ENCODE measurements around the gene MFSD11.
"Not testable (repeated sequence)": the region's sequence is repeated elsewhere in the genome, so short reads cannot be mapped to it uniquely, and the experiment has no call there.

Gene MFSD11

DNA sequence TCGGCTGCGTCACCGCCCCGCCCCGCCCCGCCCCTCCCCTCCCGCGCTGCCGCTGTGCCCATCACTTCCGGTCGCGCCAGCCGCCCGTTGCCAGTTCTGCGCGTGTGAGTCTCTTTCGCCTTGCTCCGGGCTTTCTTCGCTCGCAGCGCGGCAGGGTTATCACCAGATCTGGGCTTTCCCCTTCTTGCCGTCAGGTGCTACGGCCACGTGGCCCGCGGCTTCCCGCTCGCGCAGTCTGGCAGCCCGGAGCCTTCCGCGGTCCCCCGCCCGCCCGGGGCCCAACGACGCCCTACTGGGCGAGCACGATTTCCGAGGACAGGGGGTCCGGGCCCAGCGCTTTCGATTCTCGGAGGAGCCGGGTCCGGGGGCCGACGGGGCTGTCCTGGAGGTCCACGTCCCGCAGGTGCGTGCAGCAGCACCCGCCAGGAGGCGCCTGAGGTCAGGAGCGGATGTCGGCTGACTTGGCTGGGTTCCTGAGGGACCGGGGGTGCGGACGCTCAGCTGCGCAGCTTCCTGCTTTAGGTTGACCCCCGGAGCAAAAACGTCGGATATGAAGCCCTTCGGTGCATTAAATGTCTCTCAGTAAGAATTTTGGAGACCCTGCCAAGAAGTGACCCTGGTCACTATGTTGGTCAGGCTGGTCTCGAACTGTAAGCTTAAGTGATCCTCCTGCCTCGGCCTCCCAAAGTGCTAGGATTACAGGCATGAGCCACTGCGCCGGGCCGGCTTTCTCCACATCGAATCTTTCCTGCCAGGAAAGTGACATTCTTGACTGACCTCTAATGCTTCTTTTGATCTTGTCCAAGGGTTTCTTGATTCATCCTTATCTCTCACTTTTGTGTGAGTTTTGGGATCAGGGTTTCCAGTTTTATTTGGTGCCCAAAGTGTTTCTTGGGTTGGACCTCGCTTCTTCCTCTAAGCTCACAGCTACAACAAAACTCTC, 10.9 kb upstream of the MFSD11 start, which contains the start of gene METTL23:
Gene METTL23 (plus strand): TSS at position 64 of the 943 bp plus-strand sequence. CDS start 2,872 bp downstream, outside the sequence.
- H3K27ac ChIP-seq (replicated peaks), result peak within 1 kb of the TSS; percentile 100
- peak in 1 of 2 experiments; percentile 82 for DNase-seq (ENCODE audit: low read depth in 1 of 2, low spot score in 1 of 2)
- H3K27me3 ChIP-seq (ENCODE audit: insufficient read depth, poor library complexity, severe bottlenecking), result no peaks in the 10 kb centered on the region
- H3K4me3 ChIP-seq (replicated peaks; ENCODE audit: insufficient read depth, low read length), result peak within 1 kb of the TSS; percentile 82
- TF ChIP-seq SPI1 (IDR thresholded peaks at IDR 0.05; ENCODE audit: borderline replicate concordance, low read depth) (no peak), POLR2AphosphoS5 (IDR thresholded peaks at IDR 0.05; ENCODE audit: low read depth) (peak; percentile 87), GABPA (IDR thresholded peaks at IDR 0.05; ENCODE audit: low read depth) (peak; percentile 59; the same call in 1 of the 2 replicates)
- TF ChIP-seq, protein P1, sequence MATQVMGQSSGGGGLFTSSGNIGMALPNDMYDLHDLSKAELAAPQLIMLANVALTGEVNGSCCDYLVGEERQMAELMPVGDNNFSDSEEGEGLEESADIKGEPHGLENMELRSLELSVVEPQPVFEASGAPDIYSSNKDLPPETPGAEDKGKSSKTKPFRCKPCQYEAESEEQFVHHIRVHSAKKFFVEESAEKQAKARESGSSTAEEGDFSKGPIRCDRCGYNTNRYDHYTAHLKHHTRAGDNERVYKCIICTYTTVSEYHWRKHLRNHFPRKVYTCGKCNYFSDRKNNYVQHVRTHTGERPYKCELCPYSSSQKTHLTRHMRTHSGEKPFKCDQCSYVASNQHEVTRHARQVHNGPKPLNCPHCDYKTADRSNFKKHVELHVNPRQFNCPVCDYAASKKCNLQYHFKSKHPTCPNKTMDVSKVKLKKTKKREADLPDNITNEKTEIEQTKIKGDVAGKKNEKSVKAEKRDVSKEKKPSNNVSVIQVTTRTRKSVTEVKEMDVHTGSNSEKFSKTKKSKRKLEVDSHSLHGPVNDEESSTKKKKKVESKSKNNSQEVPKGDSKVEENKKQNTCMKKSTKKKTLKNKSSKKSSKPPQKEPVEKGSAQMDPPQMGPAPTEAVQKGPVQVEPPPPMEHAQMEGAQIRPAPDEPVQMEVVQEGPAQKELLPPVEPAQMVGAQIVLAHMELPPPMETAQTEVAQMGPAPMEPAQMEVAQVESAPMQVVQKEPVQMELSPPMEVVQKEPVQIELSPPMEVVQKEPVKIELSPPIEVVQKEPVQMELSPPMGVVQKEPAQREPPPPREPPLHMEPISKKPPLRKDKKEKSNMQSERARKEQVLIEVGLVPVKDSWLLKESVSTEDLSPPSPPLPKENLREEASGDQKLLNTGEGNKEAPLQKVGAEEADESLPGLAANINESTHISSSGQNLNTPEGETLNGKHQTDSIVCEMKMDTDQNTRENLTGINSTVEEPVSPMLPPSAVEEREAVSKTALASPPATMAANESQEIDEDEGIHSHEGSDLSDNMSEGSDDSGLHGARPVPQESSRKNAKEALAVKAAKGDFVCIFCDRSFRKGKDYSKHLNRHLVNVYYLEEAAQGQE (IDR thresholded peaks at IDR 0.05; ENCODE audit: insufficient replicate concordance, low read depth), result peak; percentile 32
- TF ChIP-seq, protein P2, sequence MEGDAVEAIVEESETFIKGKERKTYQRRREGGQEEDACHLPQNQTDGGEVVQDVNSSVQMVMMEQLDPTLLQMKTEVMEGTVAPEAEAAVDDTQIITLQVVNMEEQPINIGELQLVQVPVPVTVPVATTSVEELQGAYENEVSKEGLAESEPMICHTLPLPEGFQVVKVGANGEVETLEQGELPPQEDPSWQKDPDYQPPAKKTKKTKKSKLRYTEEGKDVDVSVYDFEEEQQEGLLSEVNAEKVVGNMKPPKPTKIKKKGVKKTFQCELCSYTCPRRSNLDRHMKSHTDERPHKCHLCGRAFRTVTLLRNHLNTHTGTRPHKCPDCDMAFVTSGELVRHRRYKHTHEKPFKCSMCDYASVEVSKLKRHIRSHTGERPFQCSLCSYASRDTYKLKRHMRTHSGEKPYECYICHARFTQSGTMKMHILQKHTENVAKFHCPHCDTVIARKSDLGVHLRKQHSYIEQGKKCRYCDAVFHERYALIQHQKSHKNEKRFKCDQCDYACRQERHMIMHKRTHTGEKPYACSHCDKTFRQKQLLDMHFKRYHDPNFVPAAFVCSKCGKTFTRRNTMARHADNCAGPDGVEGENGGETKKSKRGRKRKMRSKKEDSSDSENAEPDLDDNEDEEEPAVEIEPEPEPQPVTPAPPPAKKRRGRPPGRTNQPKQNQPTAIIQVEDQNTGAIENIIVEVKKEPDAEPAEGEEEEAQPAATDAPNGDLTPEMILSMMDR (IDR thresholded peaks at IDR 0.05; ENCODE audit: insufficient read depth, low read length), result peak; percentile 53

GRCh38 chr17:76727745-76728456, 10.0 kb upstream of the MFSD11 start:
- TF ChIP-seq POLR2AphosphoS5 (IDR thresholded peaks at IDR 0.05; ENCODE audit: low read depth), result no peak
- TF ChIP-seq, protein P2 (IDR thresholded peaks at IDR 0.05; ENCODE audit: insufficient read depth, low read length), result no peak
- TF ChIP-seq GABPA (IDR thresholded peaks at IDR 0.05; ENCODE audit: low read depth), result no peak
- TF ChIP-seq SPI1 (IDR thresholded peaks at IDR 0.05; ENCODE audit: borderline replicate concordance, low read depth), result no peak
- TF ChIP-seq, protein P1 (IDR thresholded peaks at IDR 0.05; ENCODE audit: insufficient replicate concordance, low read depth), result no peak
- DNase-seq (ENCODE audit: low read depth in 1 of 2, low spot score in 1 of 2), result peak in 1 of 2 experiments; percentile 37
- Histone ChIP-seq H3K27me3 (ENCODE audit: insufficient read depth, poor library complexity, severe bottlenecking) (no peaks in the 10 kb centered on the region), H3K4me3 (replicated peaks; ENCODE audit: insufficient read depth, low read length) (peak overlapping the region; percentile 82), H3K27ac (replicated peaks) (peak overlapping the region; percentile 100)

- not testable (repeated sequence) for H3K4me3 ChIP-seq (replicated peaks; ENCODE audit: insufficient read depth, low read length); H3K27me3 ChIP-seq (ENCODE audit: insufficient read depth, poor library complexity, severe bottlenecking); DNase-seq (ENCODE audit: low read depth in 1 of 2, low spot score in 1 of 2)
- H3K27ac ChIP-seq (replicated peaks), result peak overlapping the region; percentile 2; the same call in 1 of the 2 replicates
- TF ChIP-seq POLR2AphosphoS5 (IDR thresholded peaks at IDR 0.05; ENCODE audit: low read depth), result peak; percentile 42; the same call in 1 of the 2 replicates
Observed at GRCh38 chr17:76731800-76732733, 5.9 kb upstream of the MFSD11 start.

Data from HL-60 (cell line).